GM18499 (cell line): ENCODE results near the gene DMRT1.

Experiments
- ATAC-seq: cut with Tn5 transposase; IDR thresholded peaks from one replicate; pipeline ENCODE4 v1.9.1; 2021; ENCODE audit warnings: moderate number of reproducible peaks; ENCODE audit not compliant: insufficient read depth, unreplicated experiment

DMRT1 gene

GRCh38 chr9:969310-970150 lies 128.0 kb downstream of the DMRT1 start:
- no peak for ATAC-seq

- ATAC-seq: no peak
Observed at GRCh38 chr9:970151-970996, 128.9 kb downstream of the DMRT1 start.

- no peak for ATAC-seq
Observed at GRCh38 chr9:971901-972500, 130.5 kb downstream of the DMRT1 start.

GRCh38 chr9:972501-973294 lies 131.2 kb downstream of the DMRT1 start:
- no peak for ATAC-seq

- no peak for ATAC-seq
Observed at GRCh38 chr9:973295-973834, 131.9 kb downstream of the DMRT1 start.

- ATAC-seq: no peak
Observed at GRCh38 chr9:974031-974995, 132.8 kb downstream of the DMRT1 start.

- no peak for ATAC-seq
Observed at GRCh38 chr9:974996-975739, 133.7 kb downstream of the DMRT1 start.

GRCh38 chr9:975740-976257 lies 134.3 kb downstream of the DMRT1 start:
- no peak for ATAC-seq

- no peak for ATAC-seq
Observed at GRCh38 chr9:976258-976942, 134.9 kb downstream of the DMRT1 start, which contains the start of gene DMRT3. Gene DMRT3 (plus strand): TSS chr9:976655. CDS start chr9:977002, 347 bp downstream.

GRCh38 chr9:976943-977837 lies 135.7 kb downstream of the DMRT1 start:
- no peak for ATAC-seq

- no peak for ATAC-seq
Observed at GRCh38 chr9:977838-978830, 136.6 kb downstream of the DMRT1 start.

- no peak for ATAC-seq
Observed at GRCh38 chr9:979983-980382, 138.5 kb downstream of the DMRT1 start.

GRCh38 chr9:980640-981039 lies 139.1 kb downstream of the DMRT1 start:
- ATAC-seq: no peak

- no peak for ATAC-seq
Observed at GRCh38 chr9:981491-981898, 140.0 kb downstream of the DMRT1 start.
